Renal cortex interstitium (tissue), 11 donors: ENCODE measurements around the gene OR2L8. TPM values are rescaled to one million over a fixed set of nuclear protein-coding genes. Genes with fewer than 3 reads are reported as not detected.

Experiments used
- DNase-seq, 11 donors: peaks; one replicate each; pipeline ENCODE4 v3.0.0-alpha.2; 2013; ENCODE audit warnings: low read depth in 9 of 11, low spot score in 4 of 11; ENCODE audit errors: extremely low read depth in 1 of 11
- polyA plus RNA-seq, 3 donors: library from polyadenylated mRNA; unstranded; fragments of 120-200 nt; gene quantifications; one replicate each; pipeline ENCODE4 v1.2.1, GENCODE V29; 2013; ENCODE audit not compliant: insufficient read length in 3 of 3

The OR2L8 gene
- polyA plus RNA-seq, 3 donors, result not detected

GRCh38 chr1:247962911-247963588 lies 14.4 kb downstream of the OR2L8 start:
- no peak for DNase-seq

- DNase-seq, result no peak
Measured at GRCh38 chr1:247964933-247965332, 16.3 kb downstream of the OR2L8 start, which contains the start of gene OR2AK2. TSS of gene OR2AK2 (plus strand) at chr1:247965233. CDS start at chr1:247965377, 144 bp downstream.

DNA sequence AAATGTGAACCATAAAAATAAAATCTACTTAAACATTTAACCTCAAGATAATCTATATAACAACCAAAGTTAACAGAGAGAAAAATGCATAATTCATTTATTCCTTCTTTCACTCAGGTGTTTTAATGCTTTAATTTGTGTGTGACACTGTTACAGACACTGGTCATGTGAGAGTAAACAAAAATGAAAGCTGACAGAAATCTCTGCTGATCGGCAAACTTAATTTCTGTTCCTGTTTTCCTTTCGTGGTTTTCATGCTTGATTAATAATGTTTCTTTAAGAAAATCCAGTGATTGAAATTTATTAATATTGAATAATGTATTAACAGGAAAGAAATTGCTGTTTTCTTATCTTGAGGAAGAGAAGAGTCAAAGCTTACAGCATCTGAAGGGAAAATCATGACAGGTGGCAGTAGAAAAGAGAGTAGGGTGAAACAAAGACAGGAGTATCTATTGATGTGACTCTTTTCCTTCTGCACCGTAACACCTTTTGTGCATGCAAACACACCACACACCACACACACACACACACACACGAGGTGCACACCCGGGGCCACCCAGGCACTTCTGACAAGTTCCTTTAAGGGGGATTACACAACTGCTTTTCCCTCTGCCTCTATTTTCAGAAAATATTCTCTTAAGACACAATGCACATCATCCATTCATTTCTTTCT lies 18.0 kb downstream of the OR2L8 start:
- DNase-seq, result no peak

- no peak for DNase-seq
Measured at GRCh38 chr1:247992986-247993385, 44.3 kb downstream of the OR2L8 start.

GRCh38 chr1:247998811-247999210 lies 50.2 kb downstream of the OR2L8 start:
- DNase-seq, result no peak

Other genes starting within 250 kb of the OR2L8 start
- gene OR6F1, start 232.2 kb upstream of the OR2L8 start, polyA plus RNA-seq, result not detected
- gene OR14K1, start 210.2 kb upstream of the OR2L8 start, polyA plus RNA-seq, result not detected
- gene OR14A2, start 200.7 kb upstream of the OR2L8 start, polyA plus RNA-seq, result not detected
- gene OR1C1, start 188.3 kb upstream of the OR2L8 start, polyA plus RNA-seq, result not detected
- gene OR14A16, start 124.7 kb upstream of the OR2L8 start, polyA plus RNA-seq, result not detected
- not detected for gene OR11L1, start 107.0 kb upstream of the OR2L8 start, polyA plus RNA-seq
- 1 to 10 TPM; 1.1 to 2.2 (median 1.3) TPM for gene TRIM58, start 91.7 kb upstream of the OR2L8 start, polyA plus RNA-seq
- under 1 TPM; 0.21 to 0.54 (median 0.22) TPM for gene OR2W3, start 53.3 kb upstream of the OR2L8 start, polyA plus RNA-seq
- gene OR2T8, start 28.6 kb upstream of the OR2L8 start, polyA plus RNA-seq, result not detected
- not detected for gene OR2AJ1, start 24.0 kb upstream of the OR2L8 start, polyA plus RNA-seq
- gene OR2AK2, start 16.4 kb downstream of the OR2L8 start, polyA plus RNA-seq, result not detected
- not detected for gene OR2L5, start 64.8 kb downstream of the OR2L8 start, polyA plus RNA-seq
- under 1 TPM; 0.04 to 0.14 (median 0.06) TPM for gene OR2L2, start 81.2 kb downstream of the OR2L8 start, polyA plus RNA-seq
- not detected for gene OR2L3, start 98.0 kb downstream of the OR2L8 start, polyA plus RNA-seq
- not detected for gene OR2L13, start 146.3 kb downstream of the OR2L8 start, polyA plus RNA-seq
- gene OR2M5, start 196.3 kb downstream of the OR2L8 start, polyA plus RNA-seq, result not detected
- gene OR2M2, start 226.0 kb downstream of the OR2L8 start, polyA plus RNA-seq, result not detected
- gene OR2M3, start 248.4 kb downstream of the OR2L8 start, polyA plus RNA-seq, result under 1 TPM in 2 of 3 donors, not detected in 1; 0.04 to 0.06 TPM